ENCODE measurements around the gene SETD3. TPM values are rescaled to one million over a fixed set of nuclear protein-coding genes. Genes with fewer than 3 reads are reported as not detected.

SETD3 gene
- total RNA-seq, 1 donor from 2014 or later = 36.1 TPM

DNA sequence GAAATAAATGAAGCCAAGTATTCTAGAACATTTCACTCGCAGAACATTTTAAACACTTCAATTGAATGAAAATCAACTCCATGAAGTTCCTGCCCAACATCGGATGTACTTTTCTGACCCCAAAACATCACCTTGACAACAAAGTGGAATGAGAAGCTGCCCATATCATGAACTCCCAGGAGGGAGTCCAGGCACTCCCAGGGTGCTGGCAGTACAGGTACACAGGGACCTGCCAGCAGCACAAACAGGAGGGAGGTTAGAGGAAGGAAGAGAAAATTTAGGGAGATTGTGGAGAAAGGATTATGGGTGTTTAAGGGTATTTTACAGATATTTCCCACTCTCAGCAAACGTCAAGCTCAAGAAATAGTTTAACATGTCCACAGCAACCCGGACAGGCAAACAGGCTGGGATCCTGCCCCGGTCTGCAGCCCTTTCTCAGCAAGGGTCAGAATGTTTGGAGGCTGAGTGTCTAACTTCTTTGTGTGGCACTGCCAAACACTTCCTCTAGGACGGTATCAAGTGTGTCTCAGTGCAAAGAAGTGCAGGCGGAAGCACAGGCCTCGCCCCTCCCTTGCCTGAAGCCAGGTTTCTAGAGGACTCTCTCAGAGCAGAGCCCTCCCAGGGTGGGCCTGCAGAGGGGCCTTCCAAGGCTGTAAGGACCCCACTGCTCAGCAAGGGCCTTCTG lies 72.2 kb downstream of the SETD3 start:
- TF ChIP-seq, protein P1, sequence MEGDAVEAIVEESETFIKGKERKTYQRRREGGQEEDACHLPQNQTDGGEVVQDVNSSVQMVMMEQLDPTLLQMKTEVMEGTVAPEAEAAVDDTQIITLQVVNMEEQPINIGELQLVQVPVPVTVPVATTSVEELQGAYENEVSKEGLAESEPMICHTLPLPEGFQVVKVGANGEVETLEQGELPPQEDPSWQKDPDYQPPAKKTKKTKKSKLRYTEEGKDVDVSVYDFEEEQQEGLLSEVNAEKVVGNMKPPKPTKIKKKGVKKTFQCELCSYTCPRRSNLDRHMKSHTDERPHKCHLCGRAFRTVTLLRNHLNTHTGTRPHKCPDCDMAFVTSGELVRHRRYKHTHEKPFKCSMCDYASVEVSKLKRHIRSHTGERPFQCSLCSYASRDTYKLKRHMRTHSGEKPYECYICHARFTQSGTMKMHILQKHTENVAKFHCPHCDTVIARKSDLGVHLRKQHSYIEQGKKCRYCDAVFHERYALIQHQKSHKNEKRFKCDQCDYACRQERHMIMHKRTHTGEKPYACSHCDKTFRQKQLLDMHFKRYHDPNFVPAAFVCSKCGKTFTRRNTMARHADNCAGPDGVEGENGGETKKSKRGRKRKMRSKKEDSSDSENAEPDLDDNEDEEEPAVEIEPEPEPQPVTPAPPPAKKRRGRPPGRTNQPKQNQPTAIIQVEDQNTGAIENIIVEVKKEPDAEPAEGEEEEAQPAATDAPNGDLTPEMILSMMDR (conservative IDR thresholded peaks at IDR 0.05) = no peak
- Mint-ChIP-seq H3K4me1 (peaks cover 18% of the 10 kb centered on the region), H3K4me3 (no peak overlapping the region), H3K27ac (ENCODE audit: unreplicated experiment) (peak overlapping the region; percentile 88), H3K36me3 (ENCODE audit: low read depth) (peaks cover 8% of the 10 kb centered on the region), H3K9me3 (no peaks in the 10 kb centered on the region), H3K27me3 (ENCODE audit: low read depth) (no peaks in the 10 kb centered on the region)
- DNase-seq (ENCODE audit: low read depth, low spot score) = no peak

DNA sequence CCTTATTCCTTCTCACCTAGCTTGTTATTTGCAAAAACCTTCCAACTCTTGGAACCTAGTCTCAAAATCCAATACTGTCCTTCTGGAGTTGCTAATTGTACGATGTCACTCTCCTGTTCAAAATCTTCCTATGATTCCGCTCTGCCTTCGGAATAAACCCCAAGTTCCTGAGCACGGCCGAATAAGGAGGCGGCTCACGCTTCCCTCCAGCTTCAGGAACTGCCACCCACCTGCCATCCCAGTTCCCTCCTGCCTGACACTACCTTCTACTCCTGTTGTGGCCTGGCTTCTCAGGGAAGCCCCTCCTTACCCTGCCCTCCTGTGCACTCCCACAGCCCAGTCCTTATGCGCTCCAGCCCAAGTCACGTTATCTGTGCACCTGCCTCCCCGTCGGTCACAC lies 73.2 kb downstream of the SETD3 start:
- peaks cover 14% of the 10 kb centered on the region for H3K36me3 Mint-ChIP-seq (ENCODE audit: low read depth)
- H3K4me1 Mint-ChIP-seq = peaks cover 10% of the 10 kb centered on the region
- H3K4me3 Mint-ChIP-seq = no peak overlapping the region
- TF ChIP-seq, protein P1 (conservative IDR thresholded peaks at IDR 0.05) = no peak
- H3K9me3 Mint-ChIP-seq = no peaks in the 10 kb centered on the region
- no peaks in the 10 kb centered on the region for H3K27me3 Mint-ChIP-seq (ENCODE audit: low read depth)
- DNase-seq (ENCODE audit: low read depth, low spot score) = no peak
- no peak overlapping the region for H3K27ac Mint-ChIP-seq (ENCODE audit: unreplicated experiment)

DNA sequence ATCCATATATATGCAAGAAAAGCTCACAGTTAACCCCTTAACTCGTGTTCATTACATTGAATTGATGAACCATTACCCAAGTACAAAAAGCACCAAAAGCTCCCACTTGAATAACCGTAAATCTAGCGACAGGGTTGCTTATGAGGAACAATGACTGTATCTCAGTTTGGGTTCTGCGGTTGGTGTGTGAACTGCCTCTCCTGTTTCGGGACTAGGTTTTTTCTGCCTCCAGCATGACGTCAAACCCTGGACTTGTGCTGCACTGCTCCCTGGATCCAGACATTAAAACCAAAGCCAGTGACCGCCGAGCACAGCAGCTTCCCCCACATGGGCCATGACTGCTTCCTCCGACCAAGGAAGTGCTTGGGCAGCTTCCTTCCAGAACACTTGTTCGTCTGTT lies 77.7 kb downstream of the SETD3 start:
- Mint-ChIP-seq H3K9me3 (no peaks in the 10 kb centered on the region), H3K27me3 (ENCODE audit: low read depth) (no peaks in the 10 kb centered on the region), H3K4me1 (peaks cover 13% of the 10 kb centered on the region), H3K4me3 (no peak overlapping the region), H3K27ac (ENCODE audit: unreplicated experiment) (no peak overlapping the region), H3K36me3 (ENCODE audit: low read depth) (peaks cover 31% of the 10 kb centered on the region)
- no peak for DNase-seq (ENCODE audit: low read depth, low spot score)
- TF ChIP-seq, protein P1 (conservative IDR thresholded peaks at IDR 0.05) = no peak

DNA sequence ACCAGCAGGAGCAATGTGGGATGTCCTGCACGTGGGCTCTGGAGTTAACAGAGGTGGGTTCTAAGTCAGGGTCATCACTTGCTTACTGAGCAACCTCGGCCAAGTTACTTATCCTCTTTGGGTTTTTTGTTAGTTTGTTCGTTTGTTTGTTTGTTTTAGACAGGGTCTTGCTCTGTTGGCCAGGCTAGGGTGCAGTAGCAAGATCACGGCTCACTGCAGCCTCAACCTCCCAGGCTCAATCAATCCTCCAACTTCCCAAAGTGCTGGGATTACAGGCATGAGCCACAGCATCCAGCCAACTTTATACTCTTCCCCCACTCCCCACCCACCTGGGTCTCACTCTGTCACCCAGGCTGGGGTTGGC lies 78.4 kb downstream of the SETD3 start:
- H3K27ac Mint-ChIP-seq (ENCODE audit: unreplicated experiment) = no peak overlapping the region
- H3K4me3 Mint-ChIP-seq = no peak overlapping the region
- H3K36me3 Mint-ChIP-seq (ENCODE audit: low read depth) = peaks cover 31% of the 10 kb centered on the region
- H3K27me3 Mint-ChIP-seq (ENCODE audit: low read depth) = no peaks in the 10 kb centered on the region
- H3K9me3 Mint-ChIP-seq = no peaks in the 10 kb centered on the region
- TF ChIP-seq, protein P1 (conservative IDR thresholded peaks at IDR 0.05) = no peak
- H3K4me1 Mint-ChIP-seq = peaks cover 13% of the 10 kb centered on the region
- no peak for DNase-seq (ENCODE audit: low read depth, low spot score)

DNA sequence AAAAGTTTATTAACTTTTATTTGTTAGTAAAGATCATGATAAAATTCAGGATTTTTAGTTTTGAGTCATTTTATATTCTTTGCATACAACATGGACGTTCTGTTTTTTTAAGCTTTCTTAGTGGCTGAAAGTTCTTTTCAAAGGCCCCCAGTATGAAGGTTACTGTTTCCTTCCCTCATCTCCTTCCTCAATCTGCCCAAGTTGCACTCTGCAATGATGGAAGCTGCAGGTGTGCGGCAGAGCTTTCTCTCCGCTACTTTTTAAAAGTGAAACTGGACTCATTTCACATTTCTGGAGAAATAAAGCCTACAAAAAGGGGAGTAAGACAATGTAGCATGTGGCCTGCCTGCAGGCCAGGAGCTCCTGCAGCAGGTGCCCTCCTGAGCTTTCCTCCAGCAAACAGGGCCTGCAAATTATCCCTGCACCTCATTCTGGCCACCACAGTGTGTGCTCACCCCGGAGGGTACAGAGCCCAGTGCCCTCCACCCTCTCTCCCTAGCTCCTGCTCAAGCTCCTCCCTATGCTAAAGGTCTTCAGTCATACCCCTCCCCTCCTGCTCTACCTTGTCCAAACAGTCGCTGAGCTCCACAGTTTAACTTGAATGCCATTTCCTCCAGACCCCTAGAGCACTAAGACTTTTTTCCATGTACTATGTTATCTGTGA lies 78.9 kb downstream of the SETD3 start:
- DNase-seq (ENCODE audit: low read depth, low spot score) = no peak
- H3K9me3 Mint-ChIP-seq = no peaks in the 10 kb centered on the region
- no peak overlapping the region for H3K27ac Mint-ChIP-seq (ENCODE audit: unreplicated experiment)
- H3K36me3 Mint-ChIP-seq (ENCODE audit: low read depth) = peaks cover 31% of the 10 kb centered on the region
- H3K27me3 Mint-ChIP-seq (ENCODE audit: low read depth) = no peaks in the 10 kb centered on the region
- H3K4me1 Mint-ChIP-seq = peaks cover 13% of the 10 kb centered on the region
- H3K4me3 Mint-ChIP-seq = no peak overlapping the region
- TF ChIP-seq, protein P1 (conservative IDR thresholded peaks at IDR 0.05) = no peak

All from neural crest cell (in vitro differentiated cells).